ENCODE measurements around the gene CACNA1B. TPM values are rescaled to one million over a fixed set of nuclear protein-coding genes. Genes with fewer than 3 reads are reported as not detected.
"Not testable (repeated sequence)": the region's sequence is repeated elsewhere in the genome, so short reads cannot be mapped to it uniquely, and the experiment has no call there.

CACNA1B gene
- total RNA-seq, 1 donor from 2014 or later: 0.13 TPM

GRCh38 chr9:138122201-138122600 lies 244.6 kb downstream of the CACNA1B start:
- H3K9me3 Mint-ChIP-seq (ENCODE audit: unreplicated experiment): peaks cover 7% of the 10 kb centered on the region
- TF ChIP-seq CTCF (IDR thresholded peaks at IDR 0.05): no peak
- H3K27me3 Mint-ChIP-seq (ENCODE audit: unreplicated experiment): no peaks in the 10 kb centered on the region
- H3K36me3 Mint-ChIP-seq (ENCODE audit: unreplicated experiment): no peaks in the 10 kb centered on the region
- no peak overlapping the region for H3K4me3 Mint-ChIP-seq (ENCODE audit: unreplicated experiment)
- H3K4me1 Mint-ChIP-seq (ENCODE audit: unreplicated experiment): no peaks in the 10 kb centered on the region
- no peak for DNase-seq (ENCODE audit: extremely low spot score, unreplicated experiment)
- no peak overlapping the region for H3K27ac Mint-ChIP-seq (ENCODE audit: unreplicated experiment)

GRCh38 chr9:138122676-138123075 lies 245.1 kb downstream of the CACNA1B start:
- TF ChIP-seq CTCF (IDR thresholded peaks at IDR 0.05): no peak
- H3K27ac Mint-ChIP-seq (ENCODE audit: unreplicated experiment): no peak overlapping the region
- peaks cover 7% of the 10 kb centered on the region for H3K9me3 Mint-ChIP-seq (ENCODE audit: unreplicated experiment)

GRCh38 chr9:138123086-138123485 lies 245.5 kb downstream of the CACNA1B start:
- no peaks in the 10 kb centered on the region for H3K27me3 Mint-ChIP-seq (ENCODE audit: unreplicated experiment)
- no peaks in the 10 kb centered on the region for H3K36me3 Mint-ChIP-seq (ENCODE audit: unreplicated experiment)
- no peak overlapping the region for H3K4me3 Mint-ChIP-seq (ENCODE audit: unreplicated experiment)
- DNase-seq (ENCODE audit: extremely low spot score, unreplicated experiment): no peak
- H3K4me1 Mint-ChIP-seq (ENCODE audit: unreplicated experiment): no peaks in the 10 kb centered on the region
- no peak for TF ChIP-seq CTCF (IDR thresholded peaks at IDR 0.05)
- no peak overlapping the region for H3K27ac Mint-ChIP-seq (ENCODE audit: unreplicated experiment)
- peaks cover 7% of the 10 kb centered on the region for H3K9me3 Mint-ChIP-seq (ENCODE audit: unreplicated experiment)

More at GRCh38 chr9:138122676-138123075, 245.1 kb downstream of the CACNA1B start:
- no peaks in the 10 kb centered on the region for H3K4me1 Mint-ChIP-seq (ENCODE audit: unreplicated experiment)
- H3K4me3 Mint-ChIP-seq (ENCODE audit: unreplicated experiment): no peak overlapping the region
- no peak for DNase-seq (ENCODE audit: extremely low spot score, unreplicated experiment)
- no peaks in the 10 kb centered on the region for H3K27me3 Mint-ChIP-seq (ENCODE audit: unreplicated experiment)
- no peaks in the 10 kb centered on the region for H3K36me3 Mint-ChIP-seq (ENCODE audit: unreplicated experiment)

- not testable (repeated sequence) for H3K4me3 Mint-ChIP-seq (ENCODE audit: unreplicated experiment); H3K36me3 Mint-ChIP-seq (ENCODE audit: unreplicated experiment); H3K27me3 Mint-ChIP-seq (ENCODE audit: unreplicated experiment); H3K9me3 Mint-ChIP-seq (ENCODE audit: unreplicated experiment); DNase-seq (ENCODE audit: extremely low spot score, unreplicated experiment); H3K27ac Mint-ChIP-seq (ENCODE audit: unreplicated experiment); H3K4me1 Mint-ChIP-seq (ENCODE audit: unreplicated experiment)
Observed at GRCh38 chr9:138126090-138126857, 248.7 kb downstream of the CACNA1B start.

- not testable (repeated sequence) for H3K27ac Mint-ChIP-seq (ENCODE audit: unreplicated experiment); H3K4me3 Mint-ChIP-seq (ENCODE audit: unreplicated experiment); H3K9me3 Mint-ChIP-seq (ENCODE audit: unreplicated experiment); DNase-seq (ENCODE audit: extremely low spot score, unreplicated experiment); H3K36me3 Mint-ChIP-seq (ENCODE audit: unreplicated experiment); H3K27me3 Mint-ChIP-seq (ENCODE audit: unreplicated experiment); H3K4me1 Mint-ChIP-seq (ENCODE audit: unreplicated experiment)
Observed at GRCh38 chr9:138126858-138127584, 249.4 kb downstream of the CACNA1B start.

- H3K36me3 Mint-ChIP-seq (ENCODE audit: unreplicated experiment); H3K4me1 Mint-ChIP-seq (ENCODE audit: unreplicated experiment); H3K4me3 Mint-ChIP-seq (ENCODE audit: unreplicated experiment); DNase-seq (ENCODE audit: extremely low spot score, unreplicated experiment); H3K27ac Mint-ChIP-seq (ENCODE audit: unreplicated experiment); H3K27me3 Mint-ChIP-seq (ENCODE audit: unreplicated experiment); H3K9me3 Mint-ChIP-seq (ENCODE audit: unreplicated experiment): not testable (repeated sequence)
Observed at GRCh38 chr9:138128027-138128426, 250.4 kb downstream of the CACNA1B start.

GRCh38 chr9:138129318-138129717 lies 251.7 kb downstream of the CACNA1B start:
- not testable (repeated sequence) for H3K36me3 Mint-ChIP-seq (ENCODE audit: unreplicated experiment); H3K4me3 Mint-ChIP-seq (ENCODE audit: unreplicated experiment); H3K4me1 Mint-ChIP-seq (ENCODE audit: unreplicated experiment); H3K27me3 Mint-ChIP-seq (ENCODE audit: unreplicated experiment); H3K27ac Mint-ChIP-seq (ENCODE audit: unreplicated experiment); H3K9me3 Mint-ChIP-seq (ENCODE audit: unreplicated experiment); DNase-seq (ENCODE audit: extremely low spot score, unreplicated experiment)

GRCh38 chr9:138132946-138133705 lies 255.5 kb downstream of the CACNA1B start:
- H3K27ac Mint-ChIP-seq (ENCODE audit: unreplicated experiment); H3K4me1 Mint-ChIP-seq (ENCODE audit: unreplicated experiment); H3K27me3 Mint-ChIP-seq (ENCODE audit: unreplicated experiment); H3K9me3 Mint-ChIP-seq (ENCODE audit: unreplicated experiment); H3K4me3 Mint-ChIP-seq (ENCODE audit: unreplicated experiment); DNase-seq (ENCODE audit: extremely low spot score, unreplicated experiment); H3K36me3 Mint-ChIP-seq (ENCODE audit: unreplicated experiment): not testable (repeated sequence)

- H3K9me3 Mint-ChIP-seq (ENCODE audit: unreplicated experiment); H3K27me3 Mint-ChIP-seq (ENCODE audit: unreplicated experiment); DNase-seq (ENCODE audit: extremely low spot score, unreplicated experiment); H3K4me1 Mint-ChIP-seq (ENCODE audit: unreplicated experiment); H3K27ac Mint-ChIP-seq (ENCODE audit: unreplicated experiment); H3K4me3 Mint-ChIP-seq (ENCODE audit: unreplicated experiment); H3K36me3 Mint-ChIP-seq (ENCODE audit: unreplicated experiment): not testable (repeated sequence)
Observed at GRCh38 chr9:138134581-138134980, 257.0 kb downstream of the CACNA1B start.

Measured in osteocyte (in vitro differentiated cells).